T-cell (primary cell): Measurements from ENCODE around the gene XRCC3. TPM values are rescaled to one million over a fixed set of nuclear protein-coding genes. Genes with fewer than 3 reads are reported as not detected.
A peak's percentile ranks its signal among the peaks of the same experiment; 100 is the strongest.

Experiments used
- ATAC-seq, 4 experiments: fragments of 200-7000 bp in 3 of 4; fragments of 150-1000 bp in 1 of 4; cut with Tn5 transposase; replicated peaks in 1 of 4; 1 replicate in 3 of 4; 2 replicates in 1 of 4; pipeline ENCODE4 v1.10.0; 2021; ENCODE audit warnings: moderate library complexity in 3 of 4, mild to moderate bottlenecking in 2 of 4, moderate number of reproducible peaks in 1 of 4
- CTCF ChIA-PET, 2 donors: fragments of 300-600 bp; sonication (Branson Sonifier 250); formaldehyde crosslinking; loops; one replicate each; lab custom pipeline; 2022; ENCODE audit warnings: antibody characterized with exemption in 2 of 2; lab: Charles Lee
- POLR2A ChIA-PET, 2 donors: fragments of 300-600 bp; sonication (Branson Sonifier 250); formaldehyde crosslinking; loops; one replicate each; lab custom pipeline; 2022; ENCODE audit warnings: antibody characterized with exemption in 2 of 2; lab: Charles Lee
- DNase-seq, 35 experiments: peaks; one replicate each; pipeline versions ENCODE4 v3.0.0 to v3.0.0-alpha.2; 2013 to 2023
- H3K27ac ChIP-seq: one replicate; pipeline ENCODE4 v1.5.1; 2013; ENCODE audit warnings: low read length
- H3K27me3 ChIP-seq, 2 experiments: replicated peaks in 1 of 2; 1 replicate in 1 of 2; 2 replicates in 1 of 2; pipeline versions ENCODE4 v1.6.1 to v1.7.0; 2013; ENCODE audit warnings: low read length in 1 of 2, mixed read lengths in 1 of 2; ENCODE audit not compliant: control insufficient read depth in 2 of 2, insufficient read depth in 2 of 2; ENCODE audit errors: extremely low read depth in 1 of 2
- H3K36me3 ChIP-seq, 2 donors: 1 replicate in 1 of 2; 2 replicates in 1 of 2; pipeline versions ENCODE4 v1.6.1 to v1.7.0; 2013; ENCODE audit warnings: low read length in 1 of 2; ENCODE audit not compliant: control insufficient read depth in 2 of 2, insufficient read depth in 1 of 2; ENCODE audit errors: extremely low read depth in 1 of 2
- H3K4me1 ChIP-seq, 2 experiments: 1 replicate in 1 of 2; 2 replicates in 1 of 2; pipeline versions ENCODE4 v1.6.1 to v1.7.0; 2013; ENCODE audit warnings: low read length in 2 of 2, mixed read lengths in 1 of 2; ENCODE audit not compliant: insufficient read depth in 2 of 2, control insufficient read depth in 1 of 2; ENCODE audit errors: extremely low read depth in 1 of 2
- H3K4me3 ChIP-seq, 2 donors: 1 replicate in 1 of 2; 2 replicates in 1 of 2; pipeline versions ENCODE4 v1.5.1 to v1.7.0; 2013; ENCODE audit warnings: mild to moderate bottlenecking in 2 of 2, low read length in 1 of 2, moderate library complexity in 1 of 2; ENCODE audit not compliant: control insufficient read depth in 1 of 2; ENCODE audit errors: extremely low read depth in 1 of 2
- H3K9me3 ChIP-seq: 2 replicates; pipeline ENCODE4 v1.7.0; 2013
- H3K27ac Mint-ChIP-seq, 2 donors: one replicate each; pipeline ENCODE4 v1.8.0; 2020 to 2021; ENCODE audit warnings: mild to moderate bottlenecking in 2 of 2, mixed read lengths in 2 of 2
- H3K27me3 Mint-ChIP-seq, 2 donors: one replicate each; pipeline ENCODE4 v1.8.0; 2021 to 2022; ENCODE audit warnings: mixed read lengths in 2 of 2
- H3K36me3 Mint-ChIP-seq: one replicate; pipeline ENCODE4 v1.8.0; 2021; ENCODE audit warnings: mixed read lengths
- H3K4me1 Mint-ChIP-seq, 3 donors: one replicate each; pipeline ENCODE4 v1.8.0; 2020 to 2022; ENCODE audit warnings: mixed read lengths in 3 of 3, mild to moderate bottlenecking in 1 of 3
- H3K4me3 Mint-ChIP-seq, 3 donors: one replicate each; pipeline ENCODE4 v1.8.0; 2020 to 2022; ENCODE audit warnings: mild to moderate bottlenecking in 3 of 3, mixed read lengths in 3 of 3, moderate library complexity in 3 of 3
- H3K9me3 Mint-ChIP-seq, 3 donors: one replicate each; pipeline ENCODE4 v1.8.0; 2020 to 2022; ENCODE audit warnings: mixed read lengths in 3 of 3
- WGBS: methylation state at CpG from one replicate; pipeline ENCODE4 v1.1.5; 2013; ENCODE audit warnings: missing lambda C conversion rate; ENCODE audit not compliant: insufficient coverage; 5-methylcytosine and 5-hydroxymethylcytosine counted together
- total RNA-seq, 35 experiments: library from RNA in 6 of 35; stranded (reverse) in 6 of 35; fragments of 120-200 nt in 1 of 35; gene quantifications; one replicate each; pipeline versions ENCODE4 v1.2.1 to v1.2.4 and lab custom pipeline; 2013 to 2026

Gene XRCC3
- total RNA-seq, 5 donors from 2014 or later (not counting 1 experiment from before 2014, with no cell fraction given), result 7.4 to 15.1 (median 12.9) TPM

DNA sequence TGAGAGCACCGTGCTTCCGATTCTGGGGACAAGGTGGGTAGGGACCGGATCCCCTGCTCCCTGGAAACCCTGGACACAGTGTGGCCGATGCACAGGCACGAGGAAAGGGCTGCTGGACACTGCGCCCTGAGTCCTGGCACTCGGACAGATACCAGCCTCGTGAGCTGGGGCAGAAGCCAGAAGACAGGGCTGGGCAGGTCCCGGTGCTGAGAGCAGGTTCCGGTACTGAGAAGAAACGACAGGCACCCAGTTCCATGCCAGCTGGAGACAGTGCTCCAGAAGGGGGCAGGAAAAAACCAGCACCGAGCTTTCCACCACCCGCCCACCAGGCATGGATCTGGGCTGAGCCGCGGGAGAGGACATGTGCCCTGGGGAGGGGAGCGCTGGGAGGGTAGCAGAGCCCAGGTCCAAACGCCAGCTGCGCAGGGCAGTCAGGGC lies 6.5 kb downstream of the XRCC3 start:
- Histone ChIP-seq H3K27me3 (no peaks in the 10 kb centered on the region), H3K27ac (no peak overlapping the region), H3K9me3 (no peaks in the 10 kb centered on the region), H3K36me3 (peaks cover 13 to 15% of the 10 kb centered on the region in 2 donors), H3K4me3 (no peak overlapping the region), H3K4me1 (peaks cover 0 to 17% of the 10 kb centered on the region in 2 experiments)
- no peaks in the 10 kb centered on the region for H3K9me3 Mint-ChIP-seq
- CTCF ChIA-PET, result no interaction called here
- peaks cover 6 to 25% (median 12%) of the 10 kb centered on the region in 3 donors for H3K4me1 Mint-ChIP-seq
- H3K27ac Mint-ChIP-seq, result no peak overlapping the region
- peaks cover 5% of the 10 kb centered on the region for H3K36me3 Mint-ChIP-seq
- DNase-seq (no peak), ATAC-seq (no peak)
- no peaks in the 10 kb centered on the region for H3K27me3 Mint-ChIP-seq
- 96% methylated on average over 18 of the region's 18 CpGs for WGBS
- POLR2A ChIA-PET, result no interaction called here
- H3K4me3 Mint-ChIP-seq, result no peak overlapping the region

DNA sequence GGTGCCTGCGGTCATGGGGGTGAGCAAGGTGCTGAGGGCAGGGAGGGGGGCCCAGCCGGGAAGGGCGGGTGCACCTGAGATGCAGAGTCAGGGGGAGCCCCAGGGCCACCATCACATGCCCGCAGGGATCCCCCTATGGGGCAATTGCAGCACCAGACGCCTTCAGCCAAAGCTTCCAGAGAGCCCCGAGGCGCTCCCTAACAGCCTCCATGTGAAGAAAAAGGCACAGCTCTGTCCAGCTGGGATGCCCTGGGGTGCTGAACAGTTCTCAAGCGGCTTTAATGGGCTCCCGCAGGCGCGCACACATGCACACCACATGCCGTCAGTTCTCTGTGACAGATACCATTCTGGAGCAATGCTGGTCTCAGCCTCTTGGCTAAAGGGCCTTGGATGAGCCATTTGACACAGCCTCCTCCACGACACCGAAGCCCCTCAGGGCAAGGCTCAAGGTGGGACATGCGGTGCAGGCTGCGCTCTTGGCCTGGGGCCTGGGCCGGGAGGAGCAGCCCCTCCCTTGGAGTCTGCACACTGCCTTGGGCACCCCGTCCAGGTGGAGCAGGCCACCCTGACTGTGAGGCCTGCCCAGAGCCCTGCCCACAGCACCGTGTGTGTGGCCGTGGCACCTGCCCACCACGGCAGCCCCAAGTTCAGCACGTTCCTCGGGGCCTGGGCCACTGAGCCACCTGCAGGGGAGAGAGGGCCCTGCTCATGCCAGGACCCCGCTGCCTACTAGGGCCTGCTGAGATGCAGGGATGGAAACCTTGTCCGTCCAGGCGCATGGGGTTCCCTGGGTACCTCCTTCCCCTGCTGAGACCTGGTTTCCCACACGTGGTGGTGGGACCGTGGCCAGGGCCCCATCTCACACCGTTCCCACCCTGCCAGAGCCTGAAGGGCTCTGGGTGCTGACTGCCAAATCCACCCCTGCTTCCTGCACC lies 7.7 kb downstream of the XRCC3 start:
- Mint-ChIP-seq H3K4me3 (no peak overlapping the region), H3K4me1 (peaks cover 0 to 15% (median 5%) of the 10 kb centered on the region in 3 donors), H3K9me3 (no peaks in the 10 kb centered on the region), H3K27ac (no peak overlapping the region), H3K27me3 (no peaks in the 10 kb centered on the region), H3K36me3 (peaks cover 10% of the 10 kb centered on the region)
- H3K27me3 ChIP-seq, result no peaks in the 10 kb centered on the region
- H3K36me3 ChIP-seq, result peaks cover 18 to 21% of the 10 kb centered on the region in 2 donors
- no peaks in the 10 kb centered on the region for H3K9me3 ChIP-seq
- H3K4me1 ChIP-seq, result peaks cover 0 to 11% of the 10 kb centered on the region in 2 experiments
- DNase-seq (no peak), ATAC-seq (peak in 2 of 4 experiments; percentile 8 to 12)
- no peak overlapping the region for H3K27ac ChIP-seq
- WGBS, result 92% methylated on average over 28 of the region's 29 CpGs
- CTCF ChIA-PET, result no interaction called here
- POLR2A ChIA-PET, result no interaction called here
- no peak overlapping the region for H3K4me3 ChIP-seq

DNA sequence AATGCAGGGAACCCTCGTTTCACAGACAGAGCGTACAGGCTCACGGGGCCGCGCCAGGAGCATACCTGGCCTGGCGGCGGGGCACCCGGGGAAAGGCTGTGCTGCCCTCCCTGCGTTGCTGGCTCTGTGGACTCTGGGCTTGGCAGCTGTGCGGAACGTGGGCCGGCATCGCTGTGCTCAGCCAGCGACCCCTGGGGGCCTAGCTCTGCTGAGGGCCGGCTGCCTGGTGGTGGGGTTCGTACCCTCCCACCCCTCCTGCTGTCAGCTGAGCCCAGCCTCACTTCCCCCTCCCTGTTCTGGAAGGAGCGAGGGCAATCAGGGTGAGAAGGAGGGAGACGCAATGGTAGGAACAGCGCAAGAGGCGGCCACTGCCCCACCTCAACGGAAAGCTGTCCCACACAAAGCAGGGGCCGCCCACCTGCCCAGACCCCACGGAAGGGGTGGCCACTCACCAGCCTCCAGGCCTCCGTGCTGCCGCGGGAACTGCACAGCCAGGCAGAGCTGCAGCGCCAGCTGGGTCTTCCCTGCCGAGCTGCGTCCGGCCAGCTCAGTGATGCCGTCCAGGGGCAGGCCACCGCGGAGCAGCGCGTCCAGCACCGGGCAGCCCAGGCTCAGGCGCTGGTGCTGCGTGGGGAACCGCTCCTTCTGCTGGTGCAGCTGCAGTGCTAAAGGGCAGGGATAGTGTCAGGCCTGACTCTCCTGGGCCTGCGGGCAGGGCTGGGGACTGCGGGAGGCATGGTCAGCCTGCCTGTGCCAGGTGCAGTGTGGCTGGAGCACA lies 8.5 kb downstream of the XRCC3 start:
- 96% methylated on average over 36 of the region's 41 CpGs for WGBS
- Histone ChIP-seq H3K4me3 (no peak overlapping the region), H3K4me1 (peaks cover 0 to 5% of the 10 kb centered on the region in 2 experiments), H3K27me3 (no peaks in the 10 kb centered on the region), H3K36me3 (peaks cover 20 to 26% of the 10 kb centered on the region in 2 donors), H3K27ac (no peak overlapping the region), H3K9me3 (no peaks in the 10 kb centered on the region)
- Mint-ChIP-seq H3K4me1 (peaks cover 0 to 10% (median 3%) of the 10 kb centered on the region in 3 donors), H3K9me3 (no peaks in the 10 kb centered on the region), H3K27ac (no peak overlapping the region), H3K36me3 (peaks cover 14% of the 10 kb centered on the region), H3K27me3 (no peaks in the 10 kb centered on the region), H3K4me3 (no peak overlapping the region)
- ATAC-seq (no peak), DNase-seq (no peak)
- ChIA-PET POLR2A (no interaction called here), CTCF (interaction anchor here in 1 of 2 donors (0.6 kb wide), 1 partner anchor 96 kb away, joined by 3 read pairs; no protein-coding TSS in a partner anchor)

DNA sequence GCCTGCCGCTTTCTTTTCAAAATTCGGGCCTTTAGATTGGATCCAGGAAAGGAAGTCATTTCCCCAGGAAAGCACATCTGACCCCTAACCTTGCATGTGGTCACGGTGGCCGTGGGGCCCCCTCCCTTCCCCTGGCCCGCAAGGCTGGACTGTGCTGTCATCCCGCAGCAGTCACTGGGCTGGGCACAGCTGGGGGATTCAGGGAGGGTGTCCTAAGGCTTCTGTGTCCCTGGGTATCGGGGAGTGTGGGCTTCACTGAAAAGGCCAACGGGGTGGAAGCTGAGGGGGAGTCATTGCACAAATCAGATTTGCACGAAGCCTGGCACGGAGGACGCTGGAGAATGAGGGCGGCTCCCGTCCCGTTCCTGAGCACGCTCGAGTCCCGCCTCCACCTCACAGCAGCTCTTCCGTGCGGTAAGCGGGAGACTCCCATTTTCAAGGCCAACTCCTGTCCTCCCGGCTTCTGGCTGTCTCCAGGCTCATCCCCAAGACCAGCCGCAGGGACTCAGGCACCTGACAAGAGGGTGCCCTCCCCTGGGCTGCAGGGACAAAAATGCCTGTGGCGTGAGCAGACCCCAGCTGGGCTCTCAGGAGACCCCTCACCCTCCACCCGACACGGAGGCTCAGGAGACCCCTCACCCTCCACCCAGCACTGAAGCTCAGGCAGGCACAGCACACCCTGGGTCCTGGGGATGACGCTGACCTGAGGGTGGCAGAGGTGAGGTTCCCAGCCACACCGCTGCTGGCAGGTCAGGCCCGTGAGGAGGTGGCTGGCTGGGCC lies 9.6 kb downstream of the XRCC3 start:
- no peak for DNase-seq
- Histone ChIP-seq H3K4me3 (no peak overlapping the region), H3K4me1 (no peaks in the 10 kb centered on the region), H3K9me3 (no peaks in the 10 kb centered on the region), H3K36me3 (peaks cover 25 to 31% of the 10 kb centered on the region in 2 donors), H3K27me3 (no peaks in the 10 kb centered on the region), H3K27ac (no peak overlapping the region)
- H3K27ac Mint-ChIP-seq, result no peak overlapping the region
- no peaks in the 10 kb centered on the region for H3K27me3 Mint-ChIP-seq
- no peak overlapping the region for H3K4me3 Mint-ChIP-seq
- no peaks in the 10 kb centered on the region for H3K9me3 Mint-ChIP-seq
- peaks cover 14% of the 10 kb centered on the region for H3K36me3 Mint-ChIP-seq
- no peak for ATAC-seq
- 91% methylated on average over 23 of the region's 28 CpGs for WGBS
- ChIA-PET CTCF (interaction anchor here in 1 of 2 donors (0.6 kb wide), 1 partner anchor 95 kb away, joined by 3 read pairs; no protein-coding TSS in a partner anchor), POLR2A (no interaction called here)
- peaks cover 0 to 2% (median 0%) of the 10 kb centered on the region in 3 donors for H3K4me1 Mint-ChIP-seq

DNA sequence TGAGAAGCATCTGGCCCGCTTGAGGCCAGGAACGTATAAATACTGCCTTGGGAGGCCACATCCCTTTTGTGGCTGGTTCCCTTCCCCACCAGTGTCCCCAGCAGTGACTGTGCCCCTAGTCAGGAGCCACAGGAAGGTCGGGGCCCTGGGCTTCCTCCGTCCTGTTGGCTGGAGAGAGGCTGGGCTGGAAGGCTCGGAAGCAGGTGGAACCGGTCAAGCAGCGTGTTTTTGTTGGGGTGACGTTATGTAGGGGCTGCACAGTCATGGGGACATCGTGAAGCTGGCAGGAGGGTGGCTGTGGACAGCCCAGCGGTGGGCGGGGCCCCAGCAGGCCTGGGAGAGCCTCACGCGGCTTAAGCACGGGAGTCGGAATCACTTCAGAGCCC lies 10.1 kb downstream of the XRCC3 start:
- DNase-seq, result no peak
- Histone ChIP-seq H3K4me1 (no peaks in the 10 kb centered on the region), H3K27me3 (no peaks in the 10 kb centered on the region), H3K27ac (no peak overlapping the region), H3K36me3 (peaks cover 25 to 33% of the 10 kb centered on the region in 2 donors), H3K9me3 (no peaks in the 10 kb centered on the region), H3K4me3 (no peak overlapping the region)
- no peaks in the 10 kb centered on the region for H3K27me3 Mint-ChIP-seq
- POLR2A ChIA-PET, result no interaction called here
- no peaks in the 10 kb centered on the region for H3K9me3 Mint-ChIP-seq
- CTCF ChIA-PET, result no interaction called here
- no peak overlapping the region for H3K27ac Mint-ChIP-seq
- H3K36me3 Mint-ChIP-seq, result peaks cover 14% of the 10 kb centered on the region
- H3K4me3 Mint-ChIP-seq, result no peak overlapping the region
- H3K4me1 Mint-ChIP-seq, result peaks cover 0 to 2% (median 0%) of the 10 kb centered on the region in 3 donors
- 91% methylated on average over 13 of the region's 15 CpGs for WGBS
- no peak for ATAC-seq

DNA sequence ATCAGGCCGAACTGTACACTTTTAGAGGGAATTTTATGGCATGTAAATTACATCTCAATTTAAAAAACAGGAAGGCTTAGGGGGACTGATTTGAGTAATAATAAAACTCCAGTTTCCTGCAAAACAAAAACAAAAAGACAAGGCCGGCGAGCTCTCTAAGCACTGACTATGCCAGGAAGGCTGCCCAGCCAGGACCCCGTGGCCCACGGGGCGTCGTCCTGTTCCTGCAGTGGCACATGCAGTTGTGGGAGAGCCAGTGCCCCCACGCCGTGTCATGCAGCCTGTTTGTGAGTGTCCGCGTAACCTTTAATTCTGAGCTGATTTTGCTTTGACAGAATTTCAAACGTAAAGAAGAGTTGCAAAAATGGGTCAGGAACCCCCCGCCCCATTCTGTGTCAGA lies 10.5 kb downstream of the XRCC3 start:
- H3K9me3 Mint-ChIP-seq, result no peaks in the 10 kb centered on the region
- DNase-seq (no peak), ATAC-seq (no peak)
- Histone ChIP-seq H3K4me3 (no peak overlapping the region), H3K27ac (no peak overlapping the region), H3K27me3 (no peaks in the 10 kb centered on the region), H3K4me1 (no peaks in the 10 kb centered on the region), H3K9me3 (no peaks in the 10 kb centered on the region), H3K36me3 (peaks cover 25 to 34% of the 10 kb centered on the region in 2 donors)
- CTCF ChIA-PET, result no interaction called here
- H3K4me3 Mint-ChIP-seq, result no peak overlapping the region
- peaks cover 0 to 2% (median 0%) of the 10 kb centered on the region in 3 donors for H3K4me1 Mint-ChIP-seq
- no peaks in the 10 kb centered on the region for H3K27me3 Mint-ChIP-seq
- H3K36me3 Mint-ChIP-seq, result peaks cover 14% of the 10 kb centered on the region
- H3K27ac Mint-ChIP-seq, result no peak overlapping the region
- WGBS, result 73% methylated on average over 10 of the region's 13 CpGs
- POLR2A ChIA-PET, result no interaction called here
